GM19023 (cell line): ENCODE results near the gene MYL9.

Source experiments
- ATAC-seq: cut with Tn5 transposase; IDR thresholded peaks from one replicate; pipeline ENCODE4 v1.9.1; 2021; ENCODE audit warnings: mild to moderate bottlenecking, moderate library complexity; ENCODE audit not compliant: unreplicated experiment

Gene MYL9

GRCh38 chr20:36578356-36579041, 37.2 kb downstream of the MYL9 start:
- ATAC-seq, result no peak

GRCh38 chr20:36579996-36580545, 38.8 kb downstream of the MYL9 start:
- ATAC-seq, result no peak

- ATAC-seq, result no peak
Observed at GRCh38 chr20:36582322-36582721, 41.0 kb downstream of the MYL9 start.

DNA sequence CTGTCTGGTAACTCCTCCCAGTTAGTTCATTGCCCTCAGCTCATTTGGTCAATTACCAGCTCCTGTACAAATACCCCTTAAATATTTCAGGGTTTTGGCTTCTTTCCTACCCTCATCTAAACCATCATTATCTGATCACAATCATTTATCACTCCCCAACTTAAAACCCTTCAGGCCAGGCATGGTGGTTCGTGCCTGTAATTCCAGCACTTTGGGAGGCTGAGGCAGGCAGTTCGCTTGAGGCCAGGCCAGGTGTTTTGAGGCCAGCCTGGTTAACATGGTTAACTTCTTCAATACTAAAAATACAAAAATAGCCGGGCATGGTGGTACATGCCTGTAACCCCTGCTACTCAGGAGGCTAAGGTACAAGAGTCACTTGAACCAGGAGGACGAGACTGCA, 41.5 kb downstream of the MYL9 start:
- no peak for ATAC-seq

DNA sequence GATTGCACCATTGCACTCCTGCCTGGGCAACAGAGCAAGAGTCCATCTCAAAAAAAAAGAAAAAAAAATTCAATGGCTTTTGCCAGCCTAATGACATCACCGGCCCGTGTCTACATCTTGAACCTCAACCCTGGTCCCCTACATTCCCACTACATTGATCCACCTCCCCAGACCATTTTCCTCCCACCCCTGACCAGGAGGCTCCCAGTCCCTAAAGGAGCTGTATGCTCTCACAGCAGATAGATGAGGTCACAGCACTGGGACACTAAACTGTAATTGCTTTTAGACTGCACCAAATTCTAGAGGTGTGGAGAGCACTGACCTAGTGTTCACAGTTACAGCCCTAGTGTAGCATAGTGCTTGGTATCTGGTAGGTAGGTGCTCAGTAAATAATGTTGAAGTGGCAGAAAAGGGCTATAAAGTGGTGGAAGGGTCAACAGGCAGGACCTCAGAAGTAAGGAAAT, 42.7 kb downstream of the MYL9 start:
- no peak for ATAC-seq

- no peak for ATAC-seq
Observed at GRCh38 chr20:36585410-36586125, 44.2 kb downstream of the MYL9 start.

DNA sequence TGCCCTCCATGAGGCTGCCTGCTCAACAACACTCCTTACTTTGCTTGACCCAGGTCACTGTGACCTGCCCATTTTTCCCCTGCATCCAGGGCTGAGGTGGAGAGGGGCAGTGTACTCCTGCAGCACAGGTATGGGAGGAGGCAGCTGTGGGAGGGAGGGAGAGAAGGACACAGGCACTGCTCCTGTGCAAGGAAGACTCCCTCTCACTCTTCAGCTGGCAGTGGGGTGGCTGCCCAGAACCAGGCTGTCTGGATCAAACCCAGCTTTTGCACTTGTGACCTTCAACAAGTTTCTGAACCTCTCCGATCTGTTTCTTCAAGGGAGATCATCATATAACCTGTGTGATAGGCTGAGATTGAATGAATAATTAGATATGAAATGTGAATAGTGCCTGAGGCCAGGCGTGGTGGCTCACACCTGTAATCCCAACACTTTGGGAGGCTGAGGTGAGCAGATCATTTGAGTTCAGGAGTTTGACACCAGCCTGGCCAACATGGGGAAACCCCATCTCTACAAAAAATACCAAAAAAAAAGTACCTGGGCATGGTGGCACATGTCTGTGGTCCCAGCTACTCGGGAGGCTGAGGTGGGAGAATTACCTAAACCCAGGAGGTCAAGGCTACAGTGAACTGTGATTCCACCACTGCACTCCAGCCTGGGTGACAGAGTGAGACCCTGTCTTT, 46.2 kb downstream of the MYL9 start:
- no peak for ATAC-seq

DNA sequence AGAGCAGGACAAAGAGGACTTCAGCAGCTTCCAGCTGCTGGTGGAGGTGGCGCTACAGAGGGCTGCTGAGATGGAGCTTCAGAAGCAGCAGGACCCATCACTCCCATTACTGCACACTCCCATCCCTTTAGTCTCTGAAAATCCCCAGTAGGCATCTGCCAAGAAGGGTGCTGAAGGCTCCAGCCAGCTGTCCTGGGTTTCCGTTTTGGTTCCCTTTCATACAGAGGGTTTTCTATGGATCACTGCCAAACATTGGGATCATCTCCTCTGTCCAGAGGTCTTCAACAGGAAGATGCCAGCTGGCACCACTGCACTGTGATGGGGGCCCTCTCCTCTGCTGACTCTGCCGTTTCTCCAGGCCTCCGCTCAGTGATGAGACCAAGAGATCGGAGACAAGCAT, 50.0 kb downstream of the MYL9 start:
- no peak for ATAC-seq

GRCh38 chr20:36591854-36592641, 50.7 kb downstream of the MYL9 start:
- ATAC-seq, result no peak

DNA sequence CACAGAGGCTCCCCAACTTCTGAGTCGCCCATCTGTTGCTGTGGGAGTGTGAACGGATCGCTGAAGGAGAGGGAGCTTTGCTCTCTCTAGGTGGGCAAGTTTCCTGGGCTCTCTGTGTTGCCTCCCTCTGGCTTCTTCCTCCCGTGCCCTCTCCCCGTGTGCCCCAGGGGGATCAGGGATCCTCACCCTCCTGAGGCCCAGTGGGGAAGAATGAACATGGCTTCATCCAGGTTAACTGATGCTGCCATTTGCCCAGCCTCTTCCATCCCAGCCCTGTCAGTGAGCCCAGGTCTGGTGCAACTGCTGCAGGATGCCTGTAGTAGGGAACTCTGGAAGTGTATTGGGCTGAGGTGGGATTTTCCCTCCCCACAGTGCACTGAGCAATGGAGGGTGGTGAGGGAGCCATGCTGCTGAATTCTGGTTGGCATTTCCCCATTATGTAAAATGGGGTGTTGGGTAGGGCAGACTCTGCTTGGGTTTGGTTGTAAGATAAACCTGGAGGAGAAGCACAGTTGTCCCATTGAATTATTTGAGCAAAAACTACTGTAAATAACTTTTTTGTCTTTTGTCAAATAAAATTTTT, 52.1 kb downstream of the MYL9 start:
- ATAC-seq, result no peak

DNA sequence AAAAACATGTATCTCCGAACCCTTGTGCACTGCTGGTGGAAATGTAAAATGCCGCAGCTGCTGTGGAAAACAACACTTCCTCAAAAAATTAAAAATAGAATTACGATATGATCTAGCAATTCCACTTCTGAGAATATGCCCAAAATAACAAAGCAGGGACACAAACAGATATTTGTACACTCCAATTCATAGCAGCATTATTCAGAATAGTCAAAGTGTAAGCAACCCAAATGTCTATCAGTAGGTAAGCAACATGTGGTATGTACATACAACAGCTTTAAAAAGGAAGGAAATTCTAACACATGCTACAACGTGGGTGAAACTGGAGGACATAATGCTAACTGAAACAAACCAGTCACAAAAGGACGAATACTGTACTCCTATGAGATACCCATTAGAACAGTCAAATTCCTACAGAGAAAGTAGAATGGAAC, 58.6 kb downstream of the MYL9 start:
- no peak for ATAC-seq
